PFSK-1 (cell line): ENCODE results near the gene TPK1.

Source experiments
- FOXP2 ChIP-seq: optimal IDR thresholded peaks from 2 replicates; pipeline ENCODE3; 2011; ENCODE audit warnings: borderline replicate concordance, control low read depth, inconsistent platforms; ENCODE audit not compliant: insufficient read depth; ENCODE audit errors: extremely low read length, extremely low read depth
- POLR2AphosphoS5 ChIP-seq: IDR thresholded peaks from 2 replicates; pipeline ENCODE4 v1.6.1; 2012; ENCODE audit warnings: low read depth, mild to moderate bottlenecking, control low read depth, low read length, moderate library complexity
- REST ChIP-seq, 2 experiments: IDR thresholded peaks; 2 replicates each; pipeline versions ENCODE4 v1.6.1 to v1.8.0; 2011 to 2012; ENCODE audit warnings: low read depth in 2 of 2, low read length in 2 of 2, control low read depth in 1 of 2, inconsistent platforms in 1 of 2, mild to moderate bottlenecking in 1 of 2, moderate library complexity in 1 of 2; ENCODE audit not compliant: insufficient read depth in 1 of 2
- SIN3A ChIP-seq: IDR thresholded peaks from 2 replicates; pipeline ENCODE4 v1.6.1; 2012; ENCODE audit warnings: mild to moderate bottlenecking, low read length, moderate library complexity, borderline replicate concordance; ENCODE audit not compliant: insufficient read depth
- TAF1 ChIP-seq: IDR thresholded peaks from 2 replicates; pipeline ENCODE4 v1.6.1; 2012; ENCODE audit warnings: low read length, control low read depth, borderline replicate concordance; ENCODE audit not compliant: insufficient read depth

The TPK1 gene

GRCh38 chr7:144842377-144842851 is 6.6 kb upstream of the TPK1 start:
- TF ChIP-seq REST (IDR thresholded peaks at IDR 0.05; ENCODE audit: insufficient read depth in 1 of 2, low read depth in 2 of 2, low read length in 2 of 2) = no peak
- no peak for TF ChIP-seq FOXP2
- TF ChIP-seq SIN3A = no peak
- TF ChIP-seq POLR2AphosphoS5 = no peak

- TF ChIP-seq TAF1 (no peak), POLR2AphosphoS5 (no peak), SIN3A (no peak), FOXP2 (no peak), REST (IDR thresholded peaks at IDR 0.05; ENCODE audit: insufficient read depth in 1 of 2, low read depth in 2 of 2, low read length in 2 of 2) (no peak)
Measured at GRCh38 chr7:144836545-144836842, 641 bp upstream of the TPK1 start.

GRCh38 chr7:144835155-144835611 is 670 bp downstream of the TPK1 start:
- TF ChIP-seq TAF1 (no peak), FOXP2 (no peak), REST (IDR thresholded peaks at IDR 0.05; ENCODE audit: insufficient read depth in 1 of 2, low read depth in 2 of 2, low read length in 2 of 2) (no peak), SIN3A (no peak), POLR2AphosphoS5 (no peak)

GRCh38 chr7:144834641-144835144 is 1.2 kb downstream of the TPK1 start:
- no peak for TF ChIP-seq FOXP2
- no peak for TF ChIP-seq POLR2AphosphoS5
- no peak for TF ChIP-seq TAF1
- no peak for TF ChIP-seq REST (IDR thresholded peaks at IDR 0.05; ENCODE audit: insufficient read depth in 1 of 2, low read depth in 2 of 2, low read length in 2 of 2)
- TF ChIP-seq SIN3A = no peak

- no peak for TF ChIP-seq FOXP2
- TF ChIP-seq REST (IDR thresholded peaks at IDR 0.05; ENCODE audit: insufficient read depth in 1 of 2, low read depth in 2 of 2, low read length in 2 of 2) = no peak
- no peak for TF ChIP-seq POLR2AphosphoS5
- TF ChIP-seq TAF1 = no peak
Measured at GRCh38 chr7:144830811-144831210, 5.0 kb downstream of the TPK1 start.
